ENCODE measurements around the gene DACT3.

DACT3 gene

DNA sequence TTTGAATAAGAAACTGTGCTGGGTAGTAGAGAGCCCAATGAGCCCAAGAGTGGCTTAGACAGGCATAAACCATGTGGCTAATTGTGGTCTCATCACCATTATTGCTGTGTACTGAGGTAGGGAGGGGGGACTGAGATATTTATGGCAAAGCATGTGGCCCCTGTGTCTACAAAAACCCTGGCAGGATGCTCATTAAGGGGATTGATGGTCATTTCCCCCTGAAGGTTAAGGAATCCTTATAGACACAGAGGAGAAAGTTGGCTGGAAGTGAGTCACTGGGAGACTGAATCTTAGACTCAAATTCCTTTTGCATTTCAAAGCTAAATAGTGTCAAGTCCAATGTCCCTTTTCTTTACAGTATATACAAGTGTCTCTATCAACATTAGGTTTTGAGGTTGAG lies 9.8 kb upstream of the DACT3 start:
- in situ Hi-C loops (cut with MboI; ENCODE audit: low pct_unique_long_range_greater_than_20kb, low sequenced_read_pairs), result no loop called here
- DNase-seq, result no peak

DNA sequence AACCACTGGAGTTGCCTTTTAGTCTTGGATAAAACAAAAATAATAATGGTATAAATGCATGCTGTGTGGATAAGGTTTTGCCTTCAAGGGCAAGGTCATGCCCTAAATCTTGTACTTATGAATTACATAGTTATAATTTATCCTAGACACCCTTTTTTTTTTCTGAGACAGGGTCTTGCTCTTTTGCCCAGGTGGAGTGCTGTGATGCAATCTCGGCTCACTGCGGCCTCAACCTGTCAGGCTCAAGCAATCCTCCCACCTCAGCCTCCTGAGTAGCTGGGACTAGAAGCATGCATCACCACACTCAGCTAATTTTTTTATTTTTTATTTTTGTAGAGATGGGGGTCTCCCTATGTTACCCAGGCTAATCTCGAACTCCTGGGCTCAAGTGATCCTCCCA lies 7.7 kb upstream of the DACT3 start:
- in situ Hi-C loops (cut with MboI; ENCODE audit: low pct_unique_long_range_greater_than_20kb, low sequenced_read_pairs), result no loop called here

DNA sequence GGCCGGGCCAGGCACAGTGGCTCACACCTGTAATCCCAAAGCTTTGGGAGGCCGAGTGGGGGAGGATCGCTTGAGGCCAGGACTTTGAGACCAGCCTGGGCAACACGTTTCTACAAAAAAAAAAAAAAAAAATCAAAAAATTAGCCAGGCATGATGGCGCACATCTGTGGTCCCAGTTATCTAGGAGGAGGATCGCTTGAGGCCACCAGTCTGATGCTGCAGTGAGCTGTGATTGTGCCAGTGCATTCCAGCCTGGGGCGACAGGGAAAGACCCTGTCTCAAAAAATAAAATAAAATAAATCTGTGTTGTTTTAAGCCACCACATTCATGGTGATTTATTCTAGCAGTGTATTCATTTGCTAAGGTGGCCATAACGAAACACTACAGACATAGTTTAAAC lies 4.1 kb upstream of the DACT3 start:
- in situ Hi-C loops (cut with MboI; ENCODE audit: low pct_unique_long_range_greater_than_20kb, low sequenced_read_pairs), result no loop called here
- DNase-seq, result no peak

More for the DNA sequence above, 7.7 kb upstream of the DACT3 start:
- DNase-seq, result no peak

GRCh38 chr19:46661735-46662592 lies 982 bp upstream of the DACT3 start:
- DNase-seq, result peak; percentile 92
- in situ Hi-C loops (cut with MboI; ENCODE audit: low pct_unique_long_range_greater_than_20kb, low sequenced_read_pairs), result no loop called here

GRCh38 chr19:46660551-46661019 lies 397 bp downstream of the DACT3 start:
- in situ Hi-C loops (cut with MboI; ENCODE audit: low pct_unique_long_range_greater_than_20kb, low sequenced_read_pairs), result no loop called here
- DNase-seq, result peak; percentile 14

DNA sequence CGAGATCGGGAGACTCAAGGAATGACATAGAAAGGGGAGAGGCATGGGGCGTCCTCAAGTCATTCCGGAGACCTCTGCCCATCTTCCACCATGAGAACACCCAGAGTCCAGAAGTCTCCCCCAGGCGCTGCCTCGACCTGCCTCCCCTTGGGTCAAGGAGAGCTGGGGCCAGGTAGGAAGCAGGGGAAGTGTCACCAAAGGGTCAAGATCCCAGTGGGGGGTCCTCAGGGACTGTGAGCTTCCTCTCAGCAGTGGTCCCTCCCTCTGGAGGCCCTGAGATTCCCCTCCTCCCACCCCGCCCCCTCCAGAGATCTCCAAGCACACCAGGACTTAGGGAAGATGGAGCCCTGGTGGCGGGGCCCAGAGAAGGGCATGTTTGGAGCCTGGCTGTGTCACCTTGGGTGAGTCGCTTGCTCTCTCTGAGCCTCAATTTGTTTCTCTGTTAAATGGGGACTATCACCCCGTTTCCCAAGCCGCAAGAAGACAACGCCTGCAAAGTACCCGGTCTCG lies 919 bp downstream of the DACT3 start:
- DNase-seq, result no peak
- in situ Hi-C loops (cut with MboI; ENCODE audit: low pct_unique_long_range_greater_than_20kb, low sequenced_read_pairs), result no loop called here

GRCh38 chr19:46659151-46660007 lies 1.6 kb downstream of the DACT3 start:
- in situ Hi-C loops (cut with MboI; ENCODE audit: low pct_unique_long_range_greater_than_20kb, low sequenced_read_pairs), result no loop called here

DNA sequence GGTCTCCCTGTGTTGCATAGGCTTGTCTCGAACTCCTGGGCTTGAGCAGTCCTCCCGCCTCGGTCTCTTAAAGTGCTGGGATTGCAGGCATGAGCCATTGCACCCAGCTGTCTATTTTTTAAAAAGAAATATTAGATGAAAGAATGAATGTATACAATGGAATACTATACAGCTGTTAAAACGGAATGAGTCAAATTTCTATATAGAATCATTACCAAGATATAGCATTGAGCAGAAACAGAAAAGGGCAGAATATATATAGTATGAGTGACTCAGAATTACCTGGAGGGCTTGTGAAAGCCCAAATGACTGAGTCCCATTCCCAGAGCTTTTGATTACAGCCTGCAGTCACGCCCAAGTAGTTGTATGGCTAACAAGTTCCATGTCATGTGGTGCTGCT lies 4.4 kb downstream of the DACT3 start:
- no peak for DNase-seq
- in situ Hi-C loops (cut with MboI; ENCODE audit: low pct_unique_long_range_greater_than_20kb, low sequenced_read_pairs), result no loop called here

More at GRCh38 chr19:46659151-46660007, 1.6 kb downstream of the DACT3 start:
- DNase-seq, result peak; percentile 63

GRCh38 chr19:46654621-46655152 lies 6.3 kb downstream of the DACT3 start:
- in situ Hi-C loops (cut with MboI; ENCODE audit: low pct_unique_long_range_greater_than_20kb, low sequenced_read_pairs), result no loop called here
- no peak for DNase-seq

GRCh38 chr19:46650445-46650844 lies 10.5 kb downstream of the DACT3 start:
- in situ Hi-C loops (cut with MboI; ENCODE audit: low pct_unique_long_range_greater_than_20kb, low sequenced_read_pairs), result no loop called here
- no peak for DNase-seq

DNA sequence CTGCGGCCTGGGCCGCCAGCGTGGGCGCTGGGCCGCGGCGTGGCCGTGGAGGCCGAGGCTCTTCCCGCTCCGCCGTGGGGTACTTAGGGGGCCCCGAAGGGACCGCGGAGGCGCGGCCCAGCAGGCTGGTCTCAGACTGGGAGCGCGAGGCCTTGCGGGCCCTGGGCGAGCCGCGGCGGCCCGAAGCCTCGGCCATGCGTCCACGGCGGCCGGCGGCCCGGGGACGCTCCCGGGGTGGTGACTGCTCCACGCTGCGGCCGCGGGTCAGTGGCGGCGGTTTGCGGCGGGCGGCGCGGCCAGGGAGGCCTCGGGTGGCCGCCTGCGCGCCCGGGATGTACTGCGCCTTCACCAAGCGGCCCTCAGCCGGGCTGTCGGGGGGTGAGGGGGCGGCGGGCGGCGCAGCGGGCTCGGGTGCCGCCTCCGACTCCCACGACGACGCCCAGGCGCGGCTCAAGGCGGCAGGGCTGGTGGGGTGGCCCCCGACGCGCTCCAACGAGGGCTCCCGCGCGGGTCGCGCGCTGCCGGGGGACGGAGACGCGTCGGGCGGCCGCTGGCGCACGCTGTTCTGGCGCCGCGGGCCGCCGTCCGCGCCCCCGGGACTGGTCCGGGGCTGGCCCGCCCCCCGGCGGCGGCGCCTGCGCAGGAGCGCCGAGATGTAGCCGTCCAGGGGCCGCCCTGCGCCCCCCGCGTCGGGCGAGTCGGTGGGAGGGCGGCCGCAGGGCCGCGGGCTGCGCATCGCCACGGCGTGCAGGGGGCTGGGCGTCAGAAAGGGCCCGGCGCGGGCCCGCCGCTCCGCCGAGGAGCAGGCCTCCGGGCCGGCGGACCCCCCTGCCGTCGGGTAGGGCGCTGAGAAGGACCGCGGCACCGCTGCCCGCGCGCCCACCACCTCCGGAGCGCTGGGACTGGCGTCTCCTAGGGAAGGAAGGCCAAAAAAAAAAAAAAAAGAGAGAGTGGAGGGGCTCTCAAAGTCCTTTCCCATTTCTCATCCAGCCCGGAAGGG lies 11.7 kb downstream of the DACT3 start:
- no peak for DNase-seq
- in situ Hi-C loops (cut with MboI; ENCODE audit: low pct_unique_long_range_greater_than_20kb, low sequenced_read_pairs), result no loop called here

- in situ Hi-C loops (cut with MboI; ENCODE audit: low pct_unique_long_range_greater_than_20kb, low sequenced_read_pairs), result no loop called here
- no peak for DNase-seq
Measured at GRCh38 chr19:46648060-46648960, 12.7 kb downstream of the DACT3 start.

DNA sequence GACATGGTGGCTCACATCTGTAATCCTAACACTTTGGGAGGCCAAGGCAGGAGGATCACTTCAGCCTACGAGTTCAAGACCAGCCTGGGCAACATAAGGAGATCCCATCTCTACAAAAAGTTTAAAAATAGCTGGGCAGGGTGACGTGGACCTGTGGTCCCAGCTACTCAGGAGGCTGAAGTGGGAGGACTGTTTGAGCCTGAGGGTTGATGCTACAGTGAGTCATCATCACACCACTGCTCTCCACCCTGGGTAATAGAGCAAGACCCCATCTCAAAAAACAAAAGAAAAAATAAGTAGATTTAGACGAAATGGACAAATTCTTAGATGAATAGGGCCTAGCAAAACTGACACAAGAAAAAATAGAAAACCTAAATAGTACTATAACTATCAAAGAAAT lies 14.6 kb downstream of the DACT3 start:
- no peak for DNase-seq
- in situ Hi-C loops (cut with MboI; ENCODE audit: low pct_unique_long_range_greater_than_20kb, low sequenced_read_pairs), result no loop called here

GRCh38 chr19:46644720-46645119 lies 16.3 kb downstream of the DACT3 start:
- in situ Hi-C loops (cut with MboI; ENCODE audit: low pct_unique_long_range_greater_than_20kb, low sequenced_read_pairs), result no loop called here
- no peak for DNase-seq

DNA sequence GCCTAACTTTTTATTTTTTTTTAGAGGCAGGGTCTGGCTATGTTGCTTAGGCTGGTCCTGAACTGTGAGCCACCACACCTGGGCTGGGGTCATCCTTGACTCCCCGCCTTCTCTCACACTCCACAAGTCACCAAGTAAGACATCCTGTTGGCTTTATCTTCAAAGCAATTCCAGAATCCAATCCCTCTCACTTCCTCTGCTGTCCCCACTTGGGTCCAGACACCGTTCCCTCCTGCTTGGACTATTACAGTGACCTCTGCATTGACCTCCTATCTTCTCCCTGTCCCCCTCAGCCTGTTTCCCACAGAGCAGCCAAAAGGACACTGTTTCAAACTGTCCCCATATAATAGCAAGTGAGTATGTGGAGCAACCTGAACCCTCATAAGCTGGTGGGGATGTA lies 20.3 kb downstream of the DACT3 start:
- DNase-seq, result no peak
- in situ Hi-C loops (cut with MboI; ENCODE audit: low pct_unique_long_range_greater_than_20kb, low sequenced_read_pairs), result no loop called here

DNA sequence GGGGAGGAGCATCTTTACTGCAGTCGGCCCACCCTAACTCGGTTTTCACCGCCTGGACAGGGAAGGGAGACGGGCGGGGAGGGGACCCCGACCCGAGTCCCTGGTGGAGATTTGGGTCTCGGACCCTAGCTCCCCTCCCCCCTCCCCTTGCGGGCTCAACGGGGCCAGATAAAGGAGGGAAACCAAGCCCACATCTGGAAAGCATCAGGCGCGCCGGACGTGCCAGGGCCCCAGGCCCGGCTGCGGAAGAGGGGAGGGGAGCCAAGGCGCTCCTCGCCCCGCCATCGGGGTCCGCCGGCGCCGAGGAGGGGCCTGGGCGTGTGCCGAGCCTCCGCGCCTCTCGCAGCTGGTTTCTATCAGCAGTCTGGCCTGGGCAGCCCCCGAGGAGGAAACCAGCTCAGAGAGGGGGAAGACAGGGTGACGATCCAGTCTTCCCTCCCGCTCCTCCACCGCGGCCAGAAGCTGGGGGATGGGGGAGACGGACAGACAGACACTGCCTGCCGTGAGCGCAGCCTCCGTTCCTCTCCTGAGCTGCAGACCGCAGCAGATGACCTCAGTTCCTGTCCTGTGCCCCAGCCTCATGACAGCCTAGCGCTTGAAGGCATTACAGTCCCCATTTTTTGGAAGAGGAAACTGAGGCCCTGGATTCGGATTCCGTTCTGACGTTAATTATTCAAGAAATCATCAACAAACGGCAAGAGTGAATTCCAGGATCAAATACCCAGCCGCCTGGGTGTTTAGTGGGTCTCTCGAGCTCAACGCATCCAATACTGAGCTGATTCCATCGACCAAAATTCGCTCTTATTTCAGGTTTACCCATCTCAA lies 21.4 kb downstream of the DACT3 start:
- DNase-seq, result peak; percentile 68
- in situ Hi-C loops (cut with MboI; ENCODE audit: low pct_unique_long_range_greater_than_20kb, low sequenced_read_pairs), result no loop called here

DNA sequence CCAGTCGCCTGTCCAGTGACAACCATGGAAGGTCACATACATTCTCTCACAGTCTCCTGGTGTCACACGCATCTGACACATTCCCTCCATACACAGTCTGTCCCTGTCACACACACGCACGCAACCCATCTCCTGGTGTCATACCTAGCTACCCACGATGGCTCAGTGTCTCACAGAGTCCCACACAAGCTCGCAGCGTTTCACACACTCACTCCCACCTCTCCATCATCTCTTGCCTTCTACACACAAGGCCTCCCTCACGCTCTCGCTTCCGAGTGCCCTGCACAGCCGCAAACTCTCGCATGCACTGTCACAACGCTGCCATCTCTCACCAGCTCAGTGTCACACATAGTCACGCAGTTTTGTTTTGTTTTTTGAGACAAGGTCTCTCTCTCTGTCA lies 23.8 kb downstream of the DACT3 start:
- no peak for DNase-seq
- in situ Hi-C loops (cut with MboI; ENCODE audit: low pct_unique_long_range_greater_than_20kb, low sequenced_read_pairs), result no loop called here
